Stimulated activated CD4-positive, alpha-beta T cell treated with anti-CD3 and anti-CD28 coated beads, TNF-alpha, amount 100 ng/mL, for 1 hour (primary cell): Measurements from ENCODE around the gene SORD.
"Not testable (repeated sequence)": the region's sequence is repeated elsewhere in the genome, so short reads cannot be mapped to it uniquely, and the experiment has no call there.

Experiments
- DNase-seq, 3 donors: peaks; one replicate each; pipeline ENCODE4 v3.0.0-alpha.2; 2020; ENCODE audit warnings: low read depth in 3 of 3, low spot score in 1 of 3

The SORD gene

DNA sequence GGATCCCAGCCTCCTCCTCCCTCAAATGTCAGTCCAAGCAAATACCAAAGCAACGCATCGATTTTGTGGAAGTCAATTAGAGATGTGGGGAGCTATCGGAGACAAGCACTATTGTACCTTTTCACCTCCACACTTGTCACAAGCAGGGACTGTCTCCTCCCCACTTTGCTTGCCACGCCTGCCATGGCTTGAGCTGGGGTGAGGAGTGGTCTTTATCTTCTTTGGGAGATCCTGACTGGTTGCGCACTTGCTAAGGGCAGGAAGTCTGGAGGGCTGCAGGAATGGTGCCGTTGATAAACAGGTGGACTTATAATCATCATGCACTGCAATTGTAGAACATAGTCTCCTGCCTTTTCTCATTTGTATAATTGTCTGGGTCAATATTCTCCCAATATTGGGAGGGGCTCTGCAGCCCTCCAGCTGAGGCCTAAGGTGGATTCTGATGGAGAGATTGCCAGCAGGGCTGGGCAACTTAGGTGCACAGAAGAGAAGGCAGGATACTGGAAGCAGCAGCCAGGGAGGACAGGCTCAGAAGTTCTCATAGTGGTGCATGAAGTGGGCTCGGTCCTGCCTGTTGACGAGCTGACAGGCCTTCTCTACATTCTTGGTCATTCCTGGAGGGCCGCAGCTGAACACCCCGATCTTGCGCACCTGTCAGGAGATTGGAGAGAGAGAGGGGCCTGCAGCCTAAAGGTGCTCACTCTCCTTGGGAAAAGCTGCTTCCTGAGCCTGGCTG lies 70.8 kb downstream of the SORD start:
- no peak for DNase-seq

DNA sequence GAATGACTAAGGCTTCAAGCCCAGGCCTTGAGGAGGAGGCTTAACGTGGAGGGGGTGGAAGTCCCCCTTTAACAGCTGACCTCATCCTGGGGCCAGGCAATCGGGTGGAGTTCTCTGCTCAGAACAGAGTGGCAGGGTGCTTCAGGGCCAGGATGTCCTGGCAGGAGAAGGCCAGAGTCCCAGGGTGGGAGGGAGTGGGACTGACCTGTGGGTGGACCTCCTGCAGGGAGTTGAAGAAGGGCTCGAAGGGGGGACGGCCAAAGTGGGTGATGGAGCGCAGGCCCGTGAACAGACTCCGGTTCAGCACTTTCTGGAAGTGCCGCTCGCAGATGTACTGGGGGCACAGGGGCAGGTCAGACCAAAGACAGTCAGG lies 71.3 kb downstream of the SORD start:
- DNase-seq: no peak

DNA sequence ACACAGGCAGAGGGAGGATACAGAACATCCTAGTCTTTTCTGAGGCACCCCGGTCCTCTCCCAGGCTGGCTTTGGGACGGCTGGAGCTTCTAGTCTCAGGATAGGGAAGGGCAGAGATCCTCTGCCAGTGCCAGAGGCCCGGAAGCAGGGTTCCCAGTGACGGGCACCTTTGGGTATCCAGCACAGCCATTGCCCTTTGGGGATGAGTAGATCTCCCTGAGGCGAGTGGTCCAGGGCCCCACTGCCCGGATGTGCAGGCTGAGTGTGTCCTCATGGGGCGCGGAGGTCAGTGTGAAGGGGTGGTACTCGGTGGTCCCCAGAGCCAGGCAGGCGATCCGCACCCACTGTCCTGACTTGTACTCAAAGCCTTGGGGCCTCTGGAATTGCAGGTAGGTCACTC lies 72.7 kb downstream of the SORD start:
- no peak for DNase-seq

DNA sequence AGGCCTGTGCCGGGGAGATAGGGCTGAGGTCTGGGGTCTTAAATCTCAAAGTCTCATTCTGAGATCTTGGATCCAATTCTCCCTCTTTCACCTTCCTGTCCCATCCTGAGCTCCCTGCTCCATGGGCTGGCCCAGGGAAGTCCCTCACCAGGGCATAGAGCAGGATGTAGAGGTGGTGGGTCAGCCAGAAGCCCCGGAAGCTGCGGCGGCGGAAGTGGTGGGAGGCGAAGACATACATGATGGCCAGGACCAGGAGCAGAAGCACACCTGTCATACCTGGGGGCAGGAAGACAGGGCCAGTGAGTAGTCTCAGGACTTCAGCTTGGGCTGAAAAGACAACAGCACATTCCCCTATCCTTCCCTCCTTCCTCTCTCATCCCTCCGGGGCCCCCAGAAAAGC lies 74.5 kb downstream of the SORD start:
- DNase-seq: no peak

DNA sequence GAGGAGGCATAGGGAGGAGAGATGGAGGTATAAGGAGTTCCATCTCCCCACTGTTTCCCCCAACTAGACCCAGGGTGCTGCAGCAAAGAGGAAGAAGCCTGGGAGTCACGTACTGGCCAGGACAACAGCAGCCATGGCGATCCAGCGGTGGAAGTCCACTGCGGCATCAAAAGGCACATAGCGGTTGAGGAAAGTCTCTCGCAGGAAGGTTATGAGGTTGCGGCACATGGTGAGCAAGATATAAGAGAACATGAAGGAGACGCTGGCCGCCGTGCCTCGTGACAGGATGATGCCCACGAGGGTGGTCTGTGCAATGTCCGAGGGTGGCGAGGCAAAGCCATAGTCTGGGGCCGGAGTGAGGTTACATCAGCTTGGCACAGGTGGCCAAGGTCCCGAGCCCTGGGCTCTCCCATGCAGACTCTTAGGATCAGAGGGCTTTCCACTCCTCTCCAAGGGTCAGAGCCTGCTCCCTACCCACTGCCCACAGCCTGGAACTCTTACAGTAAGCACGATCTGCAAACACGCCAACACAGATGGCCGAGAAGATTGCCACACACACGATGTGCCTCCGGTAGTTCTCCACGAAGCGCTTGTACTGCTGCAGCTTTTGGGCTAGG lies 76.7 kb downstream of the SORD start:
- no peak for DNase-seq

DNA sequence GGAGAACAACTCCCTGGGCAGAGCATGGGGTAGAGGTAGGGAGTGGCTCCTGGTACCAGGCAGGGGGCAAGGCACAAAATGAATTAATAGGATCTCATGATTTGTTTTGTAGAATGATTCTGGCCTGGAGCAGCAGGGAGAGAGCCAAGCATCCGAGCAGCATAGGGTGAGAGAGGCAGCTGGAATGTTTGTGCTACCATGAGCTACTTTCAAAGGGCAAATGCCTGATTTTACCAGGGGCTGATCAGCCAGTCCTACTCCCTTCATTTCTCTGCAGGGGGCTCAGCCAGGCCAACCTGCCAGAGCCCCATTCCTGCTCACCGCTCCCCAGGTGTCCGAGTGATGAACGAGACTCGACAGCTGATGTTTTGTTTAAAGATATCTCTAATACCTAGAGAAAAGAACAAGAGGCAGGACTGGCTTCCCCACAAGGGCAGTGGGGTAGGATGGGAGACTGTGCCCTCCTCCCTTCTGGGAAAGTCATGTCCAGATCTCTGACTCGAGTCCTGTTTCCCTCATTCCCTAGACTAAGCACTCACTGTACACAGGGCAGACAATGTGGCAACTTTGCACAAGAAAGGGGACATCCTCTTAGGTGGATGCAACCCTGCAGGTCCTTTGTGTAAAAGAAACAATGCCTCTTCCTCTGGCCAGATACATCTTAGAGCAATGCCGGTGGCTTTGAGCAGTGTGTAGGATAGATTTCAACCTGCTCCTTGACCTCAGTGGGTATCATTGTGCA lies 78.1 kb downstream of the SORD start:
- DNase-seq: no peak

DNA sequence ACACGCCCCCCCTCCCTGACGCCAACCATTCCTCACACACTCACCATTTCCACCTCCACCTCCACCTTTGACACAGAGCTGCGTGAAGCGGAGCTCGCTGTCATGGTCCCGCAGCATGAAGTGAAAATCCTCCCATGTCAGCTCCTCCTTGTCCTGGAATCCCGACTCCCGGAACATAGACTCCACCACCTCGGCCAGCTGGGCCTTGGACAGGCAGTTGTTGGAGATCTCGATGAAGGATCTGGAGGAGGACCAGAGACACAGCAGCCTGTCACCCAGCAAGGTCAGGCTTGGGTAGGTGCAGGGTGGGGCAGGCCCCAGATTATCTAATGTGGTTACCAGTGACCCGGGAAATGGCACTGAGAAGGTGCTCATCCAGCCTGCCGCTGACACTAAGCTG lies 78.8 kb downstream of the SORD start:
- DNase-seq: no peak

DNA sequence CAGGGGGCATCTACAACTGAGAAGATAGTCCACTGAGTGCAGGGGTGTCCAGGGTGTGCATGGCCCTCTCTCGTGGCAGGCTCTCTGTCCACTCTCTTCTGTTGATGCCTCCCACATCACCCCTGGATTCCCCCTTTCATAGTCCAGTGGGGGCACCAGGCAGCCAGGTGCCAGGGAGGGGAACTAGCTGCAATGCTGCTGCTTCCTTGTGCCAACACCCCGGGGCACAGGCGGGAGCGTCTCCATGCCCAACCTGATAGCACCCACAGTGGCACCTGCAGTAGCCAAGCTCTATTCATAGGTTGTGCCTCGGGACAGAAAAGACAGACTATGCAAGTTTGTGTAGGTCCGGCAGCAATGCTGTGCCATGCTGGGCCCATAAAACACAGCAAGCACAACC lies 79.2 kb downstream of the SORD start:
- no peak for DNase-seq

DNA sequence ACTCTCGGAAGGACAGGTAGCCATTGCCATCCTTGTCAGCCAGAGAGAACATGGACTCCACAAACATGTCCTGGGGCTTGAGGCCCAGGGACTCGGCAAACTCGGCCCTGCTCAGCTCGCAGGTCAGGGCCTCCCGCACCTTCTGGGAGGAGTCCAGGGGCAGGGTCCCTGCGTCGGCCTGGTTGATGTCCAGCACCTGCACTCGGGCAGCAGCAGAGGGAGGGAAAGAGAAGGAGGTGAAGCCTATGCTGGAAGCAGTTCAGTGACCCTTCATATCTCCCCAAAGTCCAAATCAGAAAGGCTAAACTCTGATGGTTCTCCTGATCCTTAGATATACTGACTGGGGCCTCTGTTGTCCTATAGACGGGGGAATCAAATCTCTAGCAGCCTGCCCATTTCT lies 81.2 kb downstream of the SORD start:
- DNase-seq: not testable (repeated sequence)

DNA sequence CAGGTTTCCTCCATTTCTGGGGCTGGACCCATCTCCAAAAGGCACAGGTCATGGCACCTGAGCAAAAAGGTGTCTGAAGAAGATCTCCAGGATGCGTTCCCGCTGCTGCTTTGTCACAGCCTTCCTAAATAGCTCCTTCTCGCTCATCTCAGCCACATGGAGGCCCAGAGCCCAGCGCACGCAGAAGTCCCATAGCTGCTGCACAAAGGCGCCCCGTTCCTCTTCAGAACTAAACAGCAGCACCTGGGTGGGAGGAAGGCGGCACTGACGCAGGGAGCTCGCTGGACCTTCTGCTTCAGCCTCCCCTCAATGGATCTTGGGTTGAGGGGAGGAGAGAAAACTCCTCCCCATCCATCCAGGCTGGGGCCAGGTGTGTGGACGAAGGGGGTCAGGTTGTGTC lies 82.6 kb downstream of the SORD start:
- DNase-seq: no peak

DNA sequence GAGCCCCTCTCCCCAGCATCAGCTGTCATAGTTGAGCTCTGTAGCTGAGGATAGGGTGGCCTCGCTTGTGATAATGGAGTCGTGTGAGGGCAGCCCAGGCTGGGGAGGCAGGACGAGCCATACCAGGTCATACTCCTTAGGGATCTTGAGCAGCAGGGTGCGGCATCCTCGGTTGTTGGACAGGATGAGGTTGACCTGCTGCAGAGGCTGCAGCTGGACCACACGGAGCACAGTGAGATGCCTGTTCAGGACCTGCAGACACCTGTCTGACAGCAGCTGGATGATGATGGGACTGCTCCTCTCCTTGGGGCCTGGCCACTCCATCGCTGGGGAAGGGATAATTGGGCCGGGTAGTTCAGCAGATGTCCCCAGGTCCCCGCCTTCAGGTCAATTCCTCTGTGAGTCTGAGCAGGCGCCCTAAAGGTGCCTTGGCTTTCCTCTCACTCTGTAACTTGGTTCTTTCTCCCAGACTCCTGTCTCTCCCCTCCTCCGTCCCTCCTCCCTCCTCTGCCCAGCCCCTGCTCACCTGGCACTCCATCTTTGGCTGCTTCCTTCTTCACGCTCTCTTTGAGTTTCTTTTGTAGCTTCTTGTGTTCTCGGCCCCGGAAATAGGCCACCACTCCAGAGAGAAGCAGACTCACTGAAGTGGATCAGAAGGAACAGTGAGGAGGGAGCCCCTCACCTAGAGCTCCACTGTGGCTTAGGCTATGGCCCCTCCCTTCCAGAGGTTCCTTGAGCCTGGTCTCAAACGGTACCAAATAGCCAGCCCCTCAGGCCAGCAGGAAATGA lies 83.2 kb downstream of the SORD start:
- DNase-seq: no peak

DNA sequence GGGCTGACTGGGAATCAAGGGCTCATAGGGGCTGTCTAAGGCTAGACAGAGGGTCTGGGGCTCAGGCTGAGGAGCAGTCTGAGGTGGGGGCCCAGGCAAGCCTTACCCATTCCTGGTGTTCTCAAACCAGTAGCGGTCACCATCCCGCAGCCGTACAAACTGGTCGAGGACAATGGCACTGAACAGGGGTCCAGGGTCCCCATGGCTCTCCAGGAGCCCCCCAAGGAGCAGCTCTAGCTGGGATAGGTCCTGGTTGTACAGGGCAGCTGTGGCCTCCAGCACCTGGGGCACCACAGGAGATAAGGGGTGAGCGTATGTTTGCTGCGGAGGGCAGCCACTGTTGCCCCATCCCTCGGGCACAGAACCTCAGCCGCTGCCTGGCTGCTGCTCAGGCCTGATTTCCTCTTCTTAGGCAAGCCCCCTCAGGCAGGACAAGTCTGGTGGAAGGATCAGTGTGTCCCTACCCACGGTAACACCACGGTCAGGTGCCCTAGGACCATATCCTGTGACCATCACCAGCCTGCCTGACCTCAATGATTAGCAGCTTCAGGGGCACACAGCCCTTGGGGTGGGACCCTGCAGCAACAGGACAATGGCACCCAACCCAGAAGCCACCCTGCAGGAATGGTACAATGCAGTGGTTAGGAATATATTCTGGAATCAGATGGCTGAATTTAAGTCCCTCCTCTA lies 85.1 kb downstream of the SORD start:
- DNase-seq: no peak

DNA sequence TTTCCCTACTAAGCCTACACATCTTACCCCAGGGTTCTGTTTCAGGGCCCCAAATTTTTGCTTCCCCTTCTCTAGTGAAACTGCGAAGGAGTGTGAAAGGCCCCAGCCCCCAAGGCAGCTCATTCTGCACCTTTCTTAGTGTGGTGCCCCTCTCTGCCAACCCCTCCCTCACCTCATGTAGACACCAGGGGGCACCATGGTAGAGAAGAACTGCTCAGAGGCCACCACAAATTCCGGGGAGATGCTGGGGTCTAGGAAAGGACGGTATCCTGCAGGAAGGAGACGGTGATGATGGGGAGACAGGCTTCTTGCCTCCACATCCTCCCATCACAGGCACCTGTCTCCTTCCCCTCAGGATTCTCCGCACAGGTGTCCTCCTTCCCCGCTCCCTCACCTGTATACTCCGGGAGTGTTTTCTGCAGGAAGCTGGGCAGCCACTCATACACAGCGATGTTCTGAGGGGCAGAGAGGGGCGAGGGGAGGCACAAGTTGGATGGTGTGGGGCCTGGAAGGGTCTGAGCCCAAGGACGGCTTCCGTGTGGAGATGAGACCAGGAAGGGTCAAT lies 87.3 kb downstream of the SORD start:
- DNase-seq: no peak

DNA sequence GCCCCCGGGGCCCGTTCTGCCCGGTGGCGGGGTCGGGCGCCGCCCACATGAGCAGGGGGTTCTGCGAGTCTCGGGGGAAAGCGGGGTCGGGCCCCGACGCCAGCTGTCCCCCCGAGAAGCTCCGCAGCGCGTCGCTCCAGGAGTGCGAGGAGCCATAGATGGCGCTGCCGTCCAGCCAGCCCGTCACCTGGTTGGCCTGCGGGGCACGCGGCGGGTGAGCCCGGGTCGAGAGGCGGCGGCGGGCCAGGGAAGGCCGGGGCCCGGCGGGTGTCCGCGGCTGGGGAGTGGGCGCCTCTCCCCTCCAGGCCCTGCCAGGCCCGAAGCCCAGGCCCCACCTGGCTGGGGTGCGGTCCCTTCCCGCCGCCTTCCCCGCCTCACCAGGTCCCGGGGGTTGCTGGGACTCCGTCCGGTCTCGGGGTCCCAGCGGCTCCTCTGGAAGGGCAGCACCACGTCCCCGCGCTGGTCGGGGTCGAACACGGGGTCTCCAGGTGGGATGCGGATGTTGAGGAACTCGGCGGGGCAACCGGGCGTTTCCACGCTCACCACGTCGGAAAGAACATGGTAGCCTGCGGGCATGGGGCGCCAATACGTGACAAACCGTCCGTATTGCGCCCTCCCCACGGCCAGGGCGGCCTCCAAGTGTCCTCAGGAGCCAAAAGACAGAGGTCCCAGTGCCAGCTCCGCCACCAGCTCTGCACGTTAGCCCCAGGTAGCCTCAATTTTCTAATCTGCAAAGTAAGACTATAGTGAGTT lies 88.6 kb downstream of the SORD start:
- no peak for DNase-seq

DNA sequence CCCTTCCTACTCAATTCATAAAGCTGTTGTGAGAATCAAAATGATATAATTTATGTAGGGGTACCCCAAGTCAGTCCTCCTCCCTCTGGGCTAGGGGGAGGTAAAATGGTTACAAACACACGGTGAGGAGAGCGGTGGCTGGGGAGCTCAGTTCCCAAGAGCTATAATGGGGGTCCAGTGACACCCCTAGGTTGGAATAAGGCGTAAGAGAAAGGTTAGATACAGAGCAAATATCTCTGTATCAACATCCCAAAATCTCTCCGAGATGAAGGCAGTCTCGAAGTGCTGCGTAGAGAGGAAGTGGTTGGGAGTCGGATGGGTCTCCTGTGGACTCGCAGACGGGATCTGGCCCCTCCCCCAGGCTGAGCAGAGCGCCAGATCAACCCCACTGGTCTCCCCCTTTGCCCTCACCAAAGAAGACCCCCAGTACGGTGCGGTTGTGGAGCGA lies 89.2 kb downstream of the SORD start:
- DNase-seq: no peak

DNA sequence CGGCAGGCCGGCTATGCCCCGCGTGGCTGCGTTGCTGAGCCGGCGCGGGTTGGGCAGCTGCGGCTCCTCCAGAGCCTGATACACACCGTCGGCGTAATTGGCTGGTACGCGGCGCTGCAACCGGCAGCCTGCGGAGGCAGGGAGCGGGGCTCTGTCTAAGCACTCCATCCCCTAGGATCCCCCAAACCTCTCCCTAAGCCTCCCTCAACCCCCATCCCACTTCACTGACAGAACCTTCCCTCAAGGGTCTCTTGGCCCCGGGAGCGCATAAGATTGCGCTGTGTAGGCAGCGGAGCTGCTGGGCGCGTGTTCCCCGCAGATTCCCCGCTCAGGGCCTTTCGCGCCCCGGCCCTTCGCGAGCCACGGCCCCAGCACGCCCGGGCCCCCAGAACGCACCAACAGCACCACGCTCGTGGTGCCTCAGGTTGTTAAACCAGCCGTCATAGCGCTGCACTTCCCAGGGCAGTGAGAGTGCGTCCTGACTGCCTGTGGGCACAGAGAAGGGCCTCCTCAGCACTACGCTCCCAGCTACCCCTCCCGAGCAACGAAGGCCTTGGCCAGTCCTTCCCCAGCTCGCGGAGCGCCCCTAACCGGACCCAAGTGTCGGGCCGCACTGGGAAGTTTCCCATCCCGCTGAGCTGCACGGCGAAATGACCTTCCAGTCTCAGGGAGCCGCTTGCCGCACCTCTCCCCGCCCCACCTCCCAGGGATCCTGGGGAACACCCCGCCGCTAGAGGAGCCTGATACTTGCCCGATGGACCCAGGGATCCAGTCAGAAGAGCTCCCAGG lies 89.8 kb downstream of the SORD start:
- no peak for DNase-seq

DNA sequence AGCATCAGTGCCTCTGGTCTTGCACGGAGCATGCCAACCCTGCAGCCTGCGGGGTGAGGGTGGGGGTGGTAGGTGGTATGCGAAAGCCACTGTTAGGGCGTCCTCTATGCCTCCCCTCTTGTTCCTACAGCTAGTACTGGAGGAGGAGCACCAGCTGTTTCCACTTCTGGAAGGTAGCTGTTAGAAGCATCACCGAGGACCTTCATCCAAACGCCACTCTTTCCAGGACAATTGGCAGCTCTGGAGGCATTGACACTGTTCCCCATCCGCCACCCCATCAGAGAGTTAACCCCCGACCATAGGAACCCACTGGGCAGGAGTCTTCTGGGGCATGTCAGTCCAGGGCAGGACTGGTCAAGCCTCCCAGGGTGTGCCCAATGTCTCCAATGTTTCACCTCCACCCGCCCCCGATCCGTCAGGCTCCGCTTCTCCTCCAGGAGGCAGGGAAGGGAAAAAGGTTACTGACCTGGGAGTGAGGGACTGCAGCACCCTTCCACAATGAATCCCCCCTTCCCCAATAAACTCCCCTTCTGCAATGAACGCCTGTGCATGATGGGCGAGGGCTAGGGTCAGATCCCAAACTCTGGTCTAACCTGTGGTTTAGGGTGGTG lies 90.5 kb downstream of the SORD start:
- no peak for DNase-seq

DNA sequence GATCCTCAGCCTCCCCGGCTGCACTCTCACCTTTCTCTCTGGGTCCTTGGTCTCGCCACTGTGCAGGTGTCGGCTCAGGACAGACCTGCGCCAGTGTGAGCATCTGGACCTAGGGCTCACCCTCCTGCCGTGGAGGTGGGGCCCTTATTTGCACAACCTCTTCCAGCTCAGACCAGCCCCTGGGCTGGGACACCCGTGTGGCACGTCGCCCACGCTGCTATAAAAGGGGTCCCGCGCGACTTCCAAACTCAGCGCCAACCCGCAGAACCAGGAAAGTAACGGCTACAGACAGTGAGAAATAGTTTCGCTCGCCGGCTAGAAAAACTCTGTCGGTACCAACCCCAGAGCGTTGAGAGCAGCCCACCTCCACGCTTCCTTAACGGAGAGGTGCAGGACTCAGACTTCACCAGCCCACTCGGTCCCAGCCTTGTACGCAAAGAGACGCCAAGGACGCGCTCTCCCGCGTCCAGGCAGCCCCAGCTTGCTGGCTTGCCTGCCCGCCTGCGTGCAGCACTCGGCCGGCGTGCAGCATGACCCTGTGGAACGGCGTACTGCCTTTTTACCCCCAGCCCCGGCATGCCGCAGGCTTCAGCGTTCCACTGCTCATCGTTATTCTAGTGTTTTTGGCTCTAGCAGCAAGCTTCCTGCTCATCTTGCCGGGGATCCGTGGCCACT lies 91.2 kb downstream of the SORD start, which contains the start of the genes DUOX2 and DUOXA2:
TSS of gene DUOX2 (minus strand) at position 97 of the 675 bp plus-strand sequence. CDS start 761 bp downstream, outside the sequence.
TSS of gene DUOXA2 (plus strand) at position 251 of the 675 bp plus-strand sequence. CDS start at position 531, 280 bp downstream.
- DNase-seq: no peak
